GM19467 (cell line): ENCODE data around the gene H3-3A.
"Not testable (repeated sequence)": the region's sequence is repeated elsewhere in the genome, so short reads cannot be mapped to it uniquely, and the experiment has no call there.

Source experiments
- ATAC-seq: cut with Tn5 transposase; IDR thresholded peaks from one replicate; pipeline ENCODE4 v1.9.1; 2021; ENCODE audit warnings: mild to moderate bottlenecking, moderate library complexity; ENCODE audit not compliant: unreplicated experiment

The H3-3A gene

DNA sequence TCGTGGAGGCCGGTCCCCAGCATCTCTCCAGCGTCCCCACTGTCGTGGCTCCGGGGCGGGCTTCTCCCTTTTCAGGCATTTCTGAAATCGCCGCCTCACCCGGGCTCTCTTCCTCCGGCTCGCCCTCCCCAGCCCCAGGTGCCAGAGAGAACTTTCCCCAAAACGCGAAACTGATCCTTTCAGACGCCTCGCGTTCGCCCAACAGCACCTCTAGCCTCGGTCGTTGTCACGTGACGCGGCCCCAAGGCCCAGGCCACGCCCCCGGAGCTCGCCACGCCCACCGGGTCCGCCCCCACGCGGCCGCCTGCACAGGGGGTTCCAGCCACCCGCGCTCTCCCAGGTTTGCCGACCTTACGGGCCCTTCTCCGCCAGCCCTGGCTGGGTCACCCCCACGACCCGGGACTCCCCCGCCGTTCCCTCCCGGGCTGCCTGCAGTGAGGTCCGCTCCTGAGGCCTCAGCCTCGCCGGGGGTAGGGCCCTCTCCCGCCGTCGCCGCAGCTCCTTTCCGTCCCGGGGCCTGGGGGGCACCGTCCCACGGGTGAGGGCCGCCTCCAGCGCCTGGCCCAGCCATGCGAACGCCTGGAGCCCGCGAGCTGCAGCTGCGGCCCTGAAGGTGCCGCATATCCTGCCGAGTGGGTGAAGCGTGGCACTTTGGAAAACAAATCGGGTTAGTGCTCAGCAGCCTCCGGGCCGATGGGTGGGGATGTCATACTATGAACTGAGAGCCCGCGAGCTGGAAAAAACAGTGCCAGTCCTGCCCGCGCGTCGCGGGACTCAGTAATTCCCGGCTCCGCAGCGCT, 21.0 kb downstream of the H3-3A start:
- ATAC-seq, result peak; percentile 90

DNA sequence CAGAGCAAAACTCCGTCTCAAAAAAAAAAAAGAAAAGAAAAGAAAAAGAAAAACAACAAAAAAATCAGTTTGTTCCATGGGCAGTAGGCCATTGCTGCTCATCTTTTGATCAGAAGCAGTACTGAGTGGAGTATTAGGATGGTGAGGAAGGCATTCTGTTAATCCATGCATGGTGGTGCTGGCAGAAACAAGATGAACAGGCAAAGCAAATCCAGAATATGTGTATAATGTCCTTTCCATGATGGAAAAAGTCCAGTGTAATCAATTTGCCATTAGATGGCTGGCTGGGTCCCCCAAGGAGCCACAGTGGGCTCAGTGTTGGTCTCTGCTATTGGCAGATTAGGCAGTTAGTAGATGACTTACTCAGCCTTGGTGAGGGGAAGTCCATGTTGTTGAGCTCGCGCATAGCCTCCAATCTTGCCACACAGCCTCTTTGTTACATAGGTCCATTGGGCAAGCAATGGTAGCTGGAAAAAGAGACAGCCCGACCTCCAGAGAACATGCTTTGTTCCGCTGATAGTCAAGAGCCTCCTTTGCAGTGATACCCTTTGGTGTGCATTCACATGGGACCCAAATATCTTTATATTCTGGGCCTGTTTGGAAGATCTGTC, 23.3 kb downstream of the H3-3A start:
- ATAC-seq, result no peak

DNA sequence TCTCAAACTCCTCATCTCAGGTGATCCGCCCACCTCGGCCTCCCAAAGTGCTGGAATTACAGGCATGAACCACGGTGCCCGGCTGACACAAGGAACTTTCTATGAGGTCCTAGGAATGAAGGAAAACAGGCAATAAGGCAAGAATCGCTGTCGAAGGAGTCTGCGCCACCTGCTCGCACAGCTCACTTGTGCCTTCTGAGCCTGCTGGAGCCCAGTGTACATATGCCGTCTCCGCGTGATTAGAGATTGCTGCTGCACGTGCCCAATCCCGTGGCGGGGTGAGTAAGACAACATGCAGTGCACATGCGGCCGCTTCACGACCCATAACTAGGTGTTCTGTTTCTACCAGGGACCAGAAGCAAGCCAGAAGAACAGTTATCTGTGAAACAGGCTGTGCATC, 24.3 kb downstream of the H3-3A start:
- no peak for ATAC-seq

DNA sequence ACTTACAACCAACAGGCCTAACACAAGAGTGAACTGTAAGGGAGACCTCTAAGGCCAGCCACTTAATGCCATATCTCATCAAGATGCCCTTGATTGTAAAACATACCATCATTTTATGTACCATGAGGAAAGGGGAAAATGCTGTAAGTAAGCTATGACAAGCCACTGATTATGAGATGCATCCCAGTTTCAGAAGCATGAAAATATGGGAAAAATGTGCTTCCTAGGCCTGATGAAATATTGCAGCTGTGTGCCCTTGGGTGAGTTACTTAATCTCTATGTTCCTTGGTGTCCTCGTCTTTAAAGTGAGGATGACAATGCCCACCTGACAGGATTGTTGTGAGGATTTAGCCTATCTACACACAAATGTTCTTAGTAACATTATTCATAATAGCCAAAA, 28.9 kb downstream of the H3-3A start:
- no peak for ATAC-seq

DNA sequence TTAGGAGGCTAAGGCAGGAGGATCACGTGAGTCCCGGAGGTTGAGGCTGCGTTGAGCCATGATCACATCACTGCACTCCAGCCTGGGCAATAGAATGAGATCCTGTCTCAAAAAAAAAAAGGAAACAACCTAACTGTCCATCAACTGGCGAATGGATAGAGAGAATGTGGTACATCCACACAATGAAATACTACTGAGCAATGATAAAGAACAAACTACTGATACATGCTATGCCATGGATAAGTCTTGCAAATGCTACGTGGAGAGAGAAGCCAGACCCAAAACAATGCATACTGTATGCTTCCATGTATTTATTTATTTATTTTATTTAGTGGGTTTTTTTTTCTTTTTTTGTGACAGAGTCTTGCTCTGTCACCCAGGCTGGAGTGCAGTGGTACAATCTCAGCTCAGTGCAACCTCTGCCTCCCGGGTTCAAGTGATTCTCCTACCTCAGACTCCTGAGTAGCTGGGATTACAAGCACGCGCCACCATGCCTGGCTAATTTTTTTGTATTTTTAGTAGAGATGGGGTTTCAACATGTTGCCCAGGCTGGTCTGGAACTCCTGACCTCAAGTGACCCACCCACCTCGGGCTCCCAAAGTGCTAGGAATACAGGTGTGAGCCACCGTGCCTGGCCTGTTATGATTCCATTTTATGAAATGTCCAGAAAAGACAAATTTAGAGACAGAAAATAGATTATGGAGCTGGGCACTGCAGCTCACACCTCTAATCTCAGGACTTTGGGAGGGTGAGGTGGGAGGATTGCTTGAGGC, 29.7 kb downstream of the H3-3A start:
- not testable (repeated sequence) for ATAC-seq

DNA sequence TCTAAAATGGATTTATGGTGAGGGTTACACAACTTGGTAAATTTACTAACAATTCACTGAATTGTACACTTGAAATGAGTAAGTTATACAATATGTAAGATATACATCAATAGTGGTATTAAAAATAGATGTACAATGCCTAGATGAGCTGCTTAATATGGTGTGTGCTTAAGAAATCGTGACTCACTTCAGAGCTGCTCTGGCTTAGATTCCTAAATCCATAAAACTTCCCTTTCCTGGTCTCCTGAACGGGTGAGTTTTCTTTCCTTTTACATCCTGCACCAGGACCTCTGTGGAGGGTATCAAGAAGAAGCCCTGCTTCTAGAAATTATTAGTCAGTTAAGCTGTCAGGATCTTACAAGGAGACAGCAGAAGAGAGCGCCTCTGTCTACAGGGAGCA, 30.4 kb downstream of the H3-3A start:
- no peak for ATAC-seq

DNA sequence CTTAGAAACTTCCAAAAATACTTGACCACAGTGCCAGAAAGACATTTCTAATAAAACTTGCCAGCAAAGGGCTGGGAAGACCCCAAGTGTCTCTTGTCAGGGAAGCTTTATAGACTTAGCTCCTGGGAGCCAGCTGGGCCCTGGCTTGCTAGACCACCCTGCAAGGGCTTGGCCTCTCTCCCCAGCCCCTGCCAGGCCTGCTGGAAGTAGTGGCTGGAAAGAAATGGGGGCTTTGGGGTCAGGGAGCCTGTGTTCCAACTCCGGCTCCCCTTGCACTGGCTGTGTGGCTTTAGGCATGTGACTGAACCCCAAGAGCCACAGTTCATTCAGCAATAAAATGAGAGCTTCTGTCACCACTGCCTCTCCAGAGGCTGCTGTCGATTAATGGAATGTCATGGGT, 31.1 kb downstream of the H3-3A start:
- no peak for ATAC-seq

DNA sequence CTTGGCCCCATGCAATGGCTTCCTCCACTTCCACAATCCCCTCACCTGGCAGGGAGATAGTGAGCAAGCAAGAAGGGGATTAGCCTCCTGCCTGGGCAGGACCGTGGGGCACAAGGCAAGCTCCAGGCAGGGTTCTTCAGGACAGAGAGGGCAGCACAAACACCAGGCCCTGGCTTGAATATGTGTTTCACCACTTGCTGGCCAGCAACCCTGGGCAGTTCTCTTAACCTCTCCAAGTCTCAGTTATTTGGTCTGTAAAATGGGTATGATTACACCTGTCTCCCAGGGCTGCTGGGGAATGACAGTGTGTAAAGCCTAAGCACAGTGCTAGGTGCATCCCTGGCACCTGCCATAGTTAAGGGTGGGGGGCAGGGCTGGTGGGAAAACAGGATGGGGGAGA, 31.9 kb downstream of the H3-3A start:
- ATAC-seq, result no peak

DNA sequence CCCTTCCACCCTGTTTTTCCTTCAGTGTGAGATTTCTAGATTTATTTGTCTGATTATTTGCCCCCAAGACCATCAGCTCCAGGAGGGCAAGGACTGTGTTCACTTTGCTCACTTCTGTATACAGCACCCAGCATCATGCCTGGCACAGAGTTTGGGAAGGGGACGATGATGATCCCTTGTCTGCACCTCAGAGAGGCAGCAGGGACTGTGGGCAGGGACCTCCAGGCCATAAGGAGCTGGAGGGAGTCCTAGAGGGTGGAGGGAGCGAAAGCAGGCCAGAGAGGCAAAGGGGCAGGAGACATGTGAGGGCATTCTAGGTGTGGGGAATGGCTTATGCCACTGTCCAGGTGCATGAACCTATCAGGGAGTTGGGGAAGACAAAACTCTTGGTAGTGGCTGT, 32.8 kb downstream of the H3-3A start:
- ATAC-seq, result no peak

DNA sequence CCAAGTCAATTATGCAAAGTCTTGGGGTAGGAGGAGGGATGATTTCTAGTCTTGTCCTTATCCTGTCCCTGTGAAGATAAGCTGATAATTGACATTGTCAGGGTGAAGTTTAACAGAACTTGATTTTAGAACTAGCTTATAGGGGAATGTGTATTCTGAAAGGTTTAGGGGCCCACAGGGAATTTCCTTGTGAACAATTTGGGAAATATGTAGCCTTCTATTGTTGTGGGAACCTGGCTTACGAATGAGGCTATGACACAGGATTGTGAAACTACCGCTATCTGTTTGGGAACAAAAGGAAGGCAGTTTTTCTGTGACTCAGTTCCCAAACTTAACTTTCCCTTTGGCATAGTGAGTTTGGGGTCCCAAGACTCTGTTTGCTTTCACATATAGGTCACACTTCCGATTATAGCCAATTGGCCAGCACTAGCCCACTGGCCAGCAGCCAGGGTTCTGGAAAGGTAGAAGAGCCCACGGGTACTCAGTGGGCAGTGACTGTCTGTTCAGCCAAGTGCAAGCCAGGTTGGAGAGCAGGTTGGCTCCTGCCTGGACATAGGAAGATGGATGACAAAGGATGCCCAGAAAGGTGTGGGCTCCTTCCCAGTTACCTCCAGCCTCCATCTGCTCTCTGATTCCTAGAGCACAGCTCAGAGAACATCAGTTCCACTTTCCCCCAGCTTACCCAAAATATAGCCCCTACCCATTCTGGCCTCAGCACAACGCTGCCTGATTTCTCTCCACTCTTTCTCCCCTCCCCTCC, 35.5 kb downstream of the H3-3A start:
- no peak for ATAC-seq

DNA sequence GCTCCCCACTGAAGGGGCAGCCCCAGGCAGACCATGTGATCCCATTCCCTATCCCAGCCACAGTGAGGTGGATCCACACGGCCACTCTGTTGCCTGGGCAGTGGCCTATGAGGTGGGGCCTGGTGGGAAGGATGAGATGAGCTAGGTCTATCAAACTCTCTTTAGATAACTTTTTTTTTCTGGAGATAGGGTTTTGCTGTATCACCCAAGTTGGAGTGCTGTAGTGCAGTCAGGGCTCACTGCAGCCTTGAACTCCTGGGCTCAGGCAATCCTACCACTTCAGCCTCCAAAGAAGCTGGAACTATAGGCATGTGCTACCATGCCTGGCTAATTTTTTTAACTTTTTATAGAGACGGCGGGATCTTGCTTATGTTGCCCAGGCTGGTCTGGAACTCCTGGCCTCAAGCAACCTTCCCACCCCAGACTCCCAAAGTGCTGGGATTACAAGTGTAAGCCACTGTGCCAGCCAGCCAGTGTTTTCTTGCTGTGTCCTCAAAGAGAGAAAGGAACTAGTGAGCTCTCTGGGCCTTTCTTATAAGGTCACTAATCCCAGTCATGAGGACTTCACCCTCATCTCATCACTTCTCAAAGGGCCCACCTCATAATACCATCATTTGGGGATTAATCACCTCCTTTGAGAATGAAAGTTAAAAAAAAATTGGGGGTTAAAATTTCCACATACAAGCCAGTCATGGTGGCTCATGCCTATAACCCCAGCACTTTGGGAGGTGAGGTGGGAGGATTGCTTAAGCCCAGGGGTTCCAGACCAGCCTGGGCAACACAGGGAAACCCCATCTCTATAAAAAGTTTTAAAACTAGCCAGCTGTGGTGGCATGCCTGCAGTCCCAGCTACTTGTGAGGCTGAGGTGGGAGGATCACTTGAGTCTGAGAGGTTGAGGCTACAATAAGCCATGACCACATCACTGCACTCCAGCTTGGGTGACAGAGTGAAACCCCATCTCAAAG, 36.6 kb downstream of the H3-3A start:
- ATAC-seq, result no peak

DNA sequence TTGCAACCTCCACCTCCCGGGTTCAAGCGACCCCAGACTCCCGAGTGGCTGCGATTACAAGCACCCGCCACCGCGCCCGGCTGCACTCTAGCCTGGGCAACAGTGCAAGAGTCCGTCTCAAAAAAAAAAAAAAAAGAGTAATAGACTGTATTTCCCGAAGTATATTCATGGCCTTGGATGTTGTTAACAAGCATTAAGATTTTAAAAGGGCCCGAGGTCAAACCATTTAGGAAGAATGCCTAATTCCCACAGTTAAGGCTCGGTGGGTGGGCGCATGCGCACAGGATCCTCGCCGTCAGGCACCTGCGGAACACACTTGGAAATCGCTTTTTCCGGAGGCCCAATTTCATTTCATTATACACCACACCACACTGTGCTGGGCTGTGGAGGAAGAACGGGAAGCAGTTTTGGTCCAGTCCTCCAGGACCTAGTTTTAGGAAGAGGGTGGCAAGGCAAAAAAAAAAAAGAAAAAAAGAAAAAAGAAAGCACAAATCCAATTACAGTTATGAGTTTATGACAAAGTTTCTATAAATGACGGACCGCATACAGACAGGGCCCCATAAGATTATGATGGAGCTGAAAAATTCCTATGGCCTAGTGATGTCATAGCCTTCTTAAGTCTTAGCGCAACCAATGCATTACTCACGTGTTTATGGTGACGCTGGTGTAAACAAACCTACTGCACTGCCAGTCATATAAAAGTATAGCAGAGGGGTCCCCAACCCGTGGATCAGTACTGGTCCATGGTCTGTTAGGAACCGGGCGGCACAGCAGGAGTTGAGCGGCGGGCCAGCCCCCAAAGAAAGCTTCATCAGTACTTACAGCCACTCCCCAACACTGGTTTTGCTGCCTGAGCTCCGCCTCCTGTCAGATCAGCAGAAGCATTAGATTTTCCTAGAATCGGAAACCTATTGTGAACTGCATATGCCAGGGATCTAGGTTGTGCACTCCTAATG, 38.2 kb downstream of the H3-3A start:
- no peak for ATAC-seq

DNA sequence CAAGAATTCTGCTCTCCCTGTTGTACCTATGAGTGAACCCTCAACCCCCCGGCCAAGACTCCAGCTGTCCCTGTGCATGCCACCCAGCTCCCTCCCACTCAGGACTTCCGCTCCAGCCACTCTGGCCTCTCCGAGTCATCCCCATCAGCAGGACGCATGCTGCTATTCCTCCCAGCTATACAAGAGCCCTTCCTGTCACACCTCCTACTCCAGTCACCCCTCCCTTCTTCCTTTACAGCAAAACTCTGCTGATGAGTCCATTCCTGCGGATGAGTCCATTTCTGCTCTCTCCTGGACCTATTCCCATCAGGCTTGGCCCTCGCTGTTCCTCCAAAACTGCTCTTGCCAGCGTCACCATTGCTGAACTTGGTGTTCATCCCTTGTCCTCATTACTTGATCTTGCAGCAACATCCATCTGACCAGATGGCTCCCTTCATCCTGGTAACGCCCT, 42.2 kb downstream of the H3-3A start:
- ATAC-seq, result no peak

DNA sequence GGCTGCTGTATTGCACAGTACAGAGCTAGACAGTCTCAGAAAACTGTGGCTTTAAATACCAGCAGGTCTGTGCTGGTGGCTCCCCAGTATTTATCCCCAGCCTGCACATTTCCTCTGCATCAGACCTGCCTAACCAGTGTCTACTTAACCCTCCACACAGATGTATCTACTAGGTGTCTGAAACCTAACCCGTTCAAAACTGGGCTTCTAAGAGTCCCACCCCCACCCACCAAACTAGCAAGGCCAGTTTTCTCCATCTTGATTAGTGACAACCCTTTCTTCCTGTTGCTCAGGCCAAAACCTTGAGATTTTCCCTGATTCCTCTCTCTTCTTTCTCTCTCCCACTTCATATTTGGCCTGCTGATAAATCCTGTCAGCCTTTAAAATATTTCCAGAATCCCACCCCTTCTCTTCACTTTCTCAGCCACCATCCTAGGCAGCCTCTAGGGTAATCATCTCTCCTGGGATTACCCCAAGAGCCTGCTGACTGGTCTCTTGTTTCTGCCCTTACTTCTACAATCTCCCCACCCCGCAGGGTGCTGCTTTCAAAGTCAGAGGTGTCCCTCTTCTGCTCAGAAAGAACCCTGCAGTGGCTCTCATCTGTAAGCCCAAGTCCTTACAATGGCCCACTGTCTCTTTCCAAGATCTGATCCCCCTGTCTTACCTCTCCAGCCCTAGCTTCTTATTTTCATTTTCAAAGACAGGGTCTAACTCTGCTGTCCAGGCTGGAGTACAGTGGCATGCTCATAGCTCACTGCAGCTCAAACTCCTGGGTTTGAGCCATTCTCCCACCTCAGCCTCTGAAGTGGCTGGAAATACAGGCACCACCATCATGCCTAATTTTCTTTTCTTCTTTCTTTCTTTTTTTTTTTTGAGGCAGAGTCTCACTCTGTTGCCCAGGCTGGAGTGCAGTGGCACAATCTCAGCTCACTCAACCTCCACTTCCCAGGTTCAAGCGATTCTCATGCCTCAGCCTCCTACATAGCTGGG, 45.2 kb downstream of the H3-3A start:
- ATAC-seq, result no peak

DNA sequence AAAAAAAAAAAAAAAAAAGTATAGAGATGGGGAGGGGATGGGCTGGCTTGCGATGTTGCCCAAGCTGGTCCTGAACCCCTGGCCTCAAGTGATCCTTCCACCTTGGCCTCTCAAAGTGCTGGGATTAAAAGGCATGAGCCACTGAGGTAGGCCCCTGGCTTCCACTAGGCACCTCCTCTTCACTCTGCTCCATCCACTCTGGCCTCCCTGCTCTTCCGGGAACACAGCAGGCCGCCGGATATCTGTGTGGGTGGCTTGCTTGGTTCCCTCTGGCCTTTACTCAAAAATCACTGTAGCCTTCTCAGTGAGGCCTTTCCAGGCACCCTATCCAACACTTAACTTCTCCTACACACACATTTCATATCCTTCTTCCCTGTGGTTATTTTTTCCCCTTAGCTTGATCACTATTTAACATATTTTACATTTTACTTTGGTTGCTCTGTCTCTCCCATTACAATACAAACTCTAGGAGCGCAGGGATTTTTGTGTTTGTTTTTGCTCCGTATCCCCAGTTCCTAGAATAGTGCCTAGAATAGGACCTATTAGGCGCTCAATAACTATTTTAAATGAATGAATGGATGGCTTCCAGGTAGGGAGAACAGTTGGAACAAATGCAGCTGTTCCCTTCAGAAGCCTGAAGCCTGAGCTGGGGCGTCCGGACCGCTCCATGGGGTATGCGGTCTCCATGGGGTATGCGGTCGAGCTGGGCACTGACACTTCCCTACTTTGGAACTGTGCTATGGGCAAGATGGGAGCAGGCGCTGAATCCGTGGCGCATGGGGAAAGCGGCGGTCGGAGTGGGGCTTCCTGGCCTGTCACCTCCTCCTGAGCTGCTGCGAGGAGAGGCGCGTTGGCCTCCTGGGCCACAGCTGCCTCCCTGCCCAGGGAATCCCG, 46.7 kb downstream of the H3-3A start:
- ATAC-seq, result no peak

DNA sequence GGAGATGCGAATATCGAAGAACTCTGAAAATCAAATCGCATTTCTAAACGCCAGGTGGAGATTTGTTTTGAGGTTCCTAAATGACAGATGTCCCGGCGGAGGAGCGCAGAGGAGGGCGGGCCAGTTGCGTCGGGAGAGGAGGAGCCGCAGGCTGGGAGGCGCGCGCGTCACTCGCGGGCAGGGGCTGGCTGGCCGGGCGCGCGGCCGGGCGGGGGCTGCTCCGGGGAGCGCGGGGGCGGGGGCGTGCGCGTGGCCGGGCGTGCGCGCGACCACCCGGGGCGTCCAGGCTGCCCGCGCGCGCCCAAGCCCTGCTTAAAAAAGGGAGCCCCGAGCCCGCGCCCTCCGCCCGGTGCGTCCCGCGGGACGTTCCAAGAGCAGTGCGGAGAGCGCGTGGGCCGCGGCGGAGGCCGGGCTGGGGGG, 47.3 kb downstream of the H3-3A start:
- ATAC-seq, result peak; percentile 80
